Right cardiac atrium (tissue), 5 donors: ENCODE measurements around the gene SCFD2. TPM values are rescaled to one million over a fixed set of nuclear protein-coding genes. Genes with fewer than 3 reads are reported as not detected.

ENCODE experiments used
- ATAC-seq, 2 donors: fragments of 200-7000 bp; cut with Tn5 transposase; one replicate each; pipeline versions ENCODE4 v1.8.0 to v1.9.1; 2020; ENCODE audit warnings: moderate library complexity in 2 of 2, mild to moderate bottlenecking in 1 of 2
- DNase-seq, 3 donors: peaks; one replicate each; pipeline ENCODE4 v3.0.0-alpha.2; 2020
- H3K27ac ChIP-seq: one replicate; pipeline ENCODE4 v1.5.1; 2013; ENCODE audit warnings: mild to moderate bottlenecking, low read length, control low read depth, moderate library complexity
- H3K27me3 ChIP-seq: one replicate; pipeline ENCODE4 v1.6.1; 2013; ENCODE audit not compliant: control insufficient read depth, insufficient read depth
- H3K4me1 ChIP-seq: one replicate; pipeline ENCODE4 v1.6.1; 2013; ENCODE audit warnings: low read length; ENCODE audit not compliant: control insufficient read depth, insufficient read depth
- H3K4me3 ChIP-seq: one replicate; pipeline ENCODE4 v1.5.1; 2013; ENCODE audit warnings: low read length, control low read depth
- H3K9me3 ChIP-seq: one replicate; pipeline ENCODE4 v1.6.1; 2013; ENCODE audit warnings: low read length; ENCODE audit not compliant: control insufficient read depth
- WGBS: extraction: QIAGEN DNeasy Blood & Tissue Kit; methylation state at CpG from one replicate; pipeline ENCODE4 v1.1.7; 2013; 5-methylcytosine and 5-hydroxymethylcytosine counted together
- intact Hi-C, 4 donors: fragments of 100-400 bp; cut with DNase I; formaldehyde crosslinking; loops; one replicate each; pipeline versions ENCODE4 v1.11.0 to v1.14.0; 2022 to 2023
- polyA plus RNA-seq: library from polyadenylated mRNA; stranded (reverse); fragments of 200-250 nt; gene quantifications from one replicate; pipeline ENCODE4 v1.2.3, GENCODE V29; 2013
- total RNA-seq, 4 donors: library from RNA; stranded (reverse); fragmentation: NEBNext Ultra II Directional; extraction: Animal tissue kit (Norgen Biotek cat#: 25700); gene quantifications; one replicate each; pipeline ENCODE4 v1.2.1, GENCODE V29; 2021
- donor health status: healthy with polysubstance abuse.
- donor health status: DM: no; HTN: yes; CAD: no.
- donor health status: DM: no; HTN: no; CAD: no.
- donor health status: DM: no; HTN: yes; CAD: no; lungs with severe emphysema.
- donor health status: DM: yes; HTN: yes; CAD: no.

SCFD2 gene
- total and polyA plus RNA-seq, 5 donors: 4.5 to 11.1 (median 10.1) TPM

DNA sequence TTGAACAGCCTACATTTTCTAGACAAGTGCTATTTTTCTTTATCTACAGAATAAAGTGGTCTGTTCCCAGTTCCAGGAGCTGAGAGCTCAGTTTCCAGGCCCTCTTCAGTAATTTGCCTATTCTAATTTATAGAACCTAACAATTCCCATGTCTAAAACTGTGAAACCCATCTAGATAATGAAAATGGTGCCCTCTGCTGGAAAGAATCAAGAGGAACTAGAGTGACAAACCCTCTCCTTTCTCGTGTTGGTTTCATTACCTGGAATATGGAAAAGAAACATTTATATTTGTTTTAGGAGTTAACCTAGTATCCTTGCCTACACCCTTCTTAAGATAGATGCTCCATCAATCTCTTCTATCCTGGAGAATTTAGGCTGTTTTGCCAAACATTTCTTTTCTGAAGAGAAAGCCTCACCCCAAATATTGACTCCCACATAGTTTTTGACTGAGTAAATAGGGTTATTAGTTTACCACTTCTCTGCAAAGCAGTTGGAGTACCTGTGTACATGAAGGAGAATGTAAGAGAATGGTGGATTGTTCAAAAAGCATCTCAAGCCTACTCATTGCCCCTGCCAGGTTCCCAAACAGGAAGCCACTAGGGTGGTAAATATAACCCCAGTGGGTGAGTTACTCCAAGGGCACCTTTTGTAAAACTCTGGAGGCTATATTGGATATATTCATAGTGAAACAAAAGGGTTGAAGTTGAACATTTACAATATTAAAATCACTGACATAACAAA is 382.1 kb downstream of the SCFD2 start:
- Histone ChIP-seq H3K4me1 (no peaks in the 10 kb centered on the region), H3K27ac (no peak overlapping the region), H3K9me3 (no peaks in the 10 kb centered on the region), H3K27me3 (no peaks in the 10 kb centered on the region), H3K4me3 (no peak overlapping the region)
- DNase-seq (no peak), ATAC-seq (peak; percentile 68 to 75)
- WGBS: 3% methylated on average over 1 of the region's 1 CpG
- intact Hi-C loops: loop anchor here (2.0 to 10.0 kb wide), 10 partner anchors 129 to 751 kb away; no protein-coding TSS in a partner anchor

DNA sequence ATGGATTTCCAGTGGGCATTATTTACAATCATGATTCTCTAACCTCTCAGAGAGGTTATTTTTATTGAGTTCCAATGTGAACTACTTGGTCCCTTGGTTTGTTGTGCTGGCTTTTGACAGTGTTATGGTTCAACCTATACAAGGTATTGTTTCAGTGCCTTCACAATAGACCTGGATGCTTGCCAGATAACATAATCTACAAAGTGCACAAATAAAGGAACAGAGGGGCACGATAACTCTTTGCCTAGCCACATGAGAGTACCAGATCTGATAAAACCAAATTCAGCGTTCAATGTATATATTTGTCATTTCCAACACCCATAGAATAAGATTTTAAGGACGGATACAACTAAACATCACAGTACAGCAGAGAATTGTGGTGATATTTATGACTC is 382.9 kb downstream of the SCFD2 start:
- intact Hi-C loops: loop anchor here (2.0 to 10.0 kb wide), 10 partner anchors 128 to 751 kb away; no protein-coding TSS in a partner anchor
- WGBS: 49% methylated on average over 3 of the region's 3 CpGs
- ATAC-seq: peak in 1 of 2 donors; percentile 23
- Histone ChIP-seq H3K27me3 (no peaks in the 10 kb centered on the region), H3K27ac (no peak overlapping the region), H3K4me3 (no peak overlapping the region), H3K9me3 (no peaks in the 10 kb centered on the region), H3K4me1 (no peaks in the 10 kb centered on the region)
- no peak for DNase-seq

DNA sequence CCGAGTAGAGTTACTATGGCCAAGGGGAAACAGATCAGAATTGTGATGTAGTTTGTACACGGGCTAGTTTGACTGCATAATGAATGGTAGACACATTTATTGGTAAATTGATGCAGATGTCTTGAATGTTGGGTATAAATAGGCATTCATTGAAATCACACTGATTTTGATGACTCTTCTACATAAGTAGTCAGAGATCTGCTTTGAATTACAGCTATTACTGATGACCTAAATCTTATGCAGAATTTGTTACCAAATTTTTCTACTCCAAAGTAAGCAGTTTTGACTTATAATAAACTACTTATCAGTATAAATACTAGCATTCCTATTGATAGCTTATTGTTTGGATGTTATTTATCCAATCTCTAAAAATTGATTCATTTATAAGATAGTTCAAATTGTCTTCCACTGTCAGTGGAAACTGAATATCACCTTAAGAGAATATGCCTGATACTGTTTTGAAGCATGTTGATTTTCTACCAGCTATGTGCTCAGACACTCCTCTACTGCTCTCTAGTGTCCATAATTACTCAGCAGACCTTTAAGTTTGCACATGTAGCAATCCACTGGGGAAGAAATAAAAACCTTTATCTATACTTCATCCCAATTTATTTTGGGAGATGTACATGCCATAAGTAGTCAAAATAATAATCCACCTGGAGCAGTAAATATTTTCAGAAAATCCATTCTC is 383.5 kb downstream of the SCFD2 start:
- no peaks in the 10 kb centered on the region for H3K4me1 ChIP-seq
- 62% methylated on average over 2 of the region's 2 CpGs for WGBS
- DNase-seq: no peak
- peak; percentile 83 to 89 for ATAC-seq
- intact Hi-C loops: loop anchor here (2.0 to 10.0 kb wide), 10 partner anchors 128 to 750 kb away; no protein-coding TSS in a partner anchor
- no peaks in the 10 kb centered on the region for H3K27me3 ChIP-seq
- no peak overlapping the region for H3K27ac ChIP-seq
- no peak overlapping the region for H3K4me3 ChIP-seq
- no peaks in the 10 kb centered on the region for H3K9me3 ChIP-seq

DNA sequence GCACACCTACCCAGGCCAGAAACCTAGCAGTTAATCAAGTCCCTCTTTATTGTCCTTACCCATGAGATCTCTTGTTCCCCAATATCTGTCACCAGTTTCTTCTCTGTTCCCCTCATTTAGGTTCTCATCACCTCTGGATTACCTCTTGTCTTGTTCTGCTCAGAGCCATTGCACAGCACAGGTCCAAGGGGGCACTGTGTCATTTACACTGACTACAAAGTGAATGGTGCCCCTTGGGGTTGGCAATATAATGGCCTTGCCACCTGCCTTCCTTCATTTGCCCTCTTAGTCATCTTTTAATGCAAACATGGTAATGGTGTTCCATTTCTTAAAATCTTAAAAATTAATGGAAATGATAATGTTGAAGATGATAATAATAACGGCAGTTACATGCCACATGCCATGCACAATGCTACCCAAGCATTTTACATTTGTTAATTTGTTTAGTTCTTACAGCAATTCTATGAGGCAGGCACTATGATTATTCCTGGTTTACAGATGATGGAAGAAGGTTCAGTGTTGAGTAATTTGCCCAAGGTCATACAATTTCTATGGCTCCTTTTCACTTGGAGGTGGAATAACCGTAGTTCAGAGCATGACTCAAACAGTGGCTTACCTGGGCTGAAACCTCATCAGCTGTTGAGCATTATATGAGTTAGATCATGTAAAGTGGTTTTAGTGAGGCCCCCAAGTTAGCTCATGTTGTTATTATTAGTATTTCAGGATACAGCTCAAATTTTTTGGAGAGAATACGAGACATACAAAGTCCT is 385.9 kb downstream of the SCFD2 start:
- WGBS: 95% methylated on average over 3 of the region's 3 CpGs

DNA sequence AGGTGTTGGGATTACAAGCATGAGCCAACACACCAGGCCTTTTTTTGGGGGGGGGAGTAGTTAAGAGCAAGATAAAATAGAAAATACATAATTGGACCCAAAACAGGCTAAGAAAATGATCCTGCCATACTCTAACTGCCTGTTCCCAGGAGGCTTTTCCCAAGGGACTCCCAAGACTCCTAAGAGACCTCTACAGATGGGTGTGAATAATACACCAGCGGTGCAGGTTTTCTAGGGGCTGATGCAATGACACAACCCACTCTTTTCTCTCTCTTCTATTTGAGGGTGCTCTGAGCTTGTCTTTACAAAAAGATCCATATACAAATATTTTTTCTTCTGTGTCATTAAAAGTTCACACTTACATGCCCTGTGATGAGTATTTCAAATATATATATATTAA is 386.8 kb downstream of the SCFD2 start:
- DNase-seq (no peak), ATAC-seq (no peak)
- H3K4me3 ChIP-seq: no peak overlapping the region
- no peaks in the 10 kb centered on the region for H3K27me3 ChIP-seq
- no peaks in the 10 kb centered on the region for H3K9me3 ChIP-seq
- H3K4me1 ChIP-seq: no peaks in the 10 kb centered on the region
- no peak overlapping the region for H3K27ac ChIP-seq
- intact Hi-C loops: no loop called here
- WGBS: 93% methylated on average over 1 of the region's 1 CpG

More for the DNA sequence above, 385.9 kb downstream of the SCFD2 start:
- no peaks in the 10 kb centered on the region for H3K27me3 ChIP-seq
- DNase-seq (no peak), ATAC-seq (no peak)
- H3K9me3 ChIP-seq: no peaks in the 10 kb centered on the region
- no peak overlapping the region for H3K4me3 ChIP-seq
- H3K27ac ChIP-seq: no peak overlapping the region
- H3K4me1 ChIP-seq: no peaks in the 10 kb centered on the region
- intact Hi-C loops: loop anchor here (2.0 to 10.0 kb wide), 9 partner anchors 63 to 748 kb away; no protein-coding TSS in a partner anchor

DNA sequence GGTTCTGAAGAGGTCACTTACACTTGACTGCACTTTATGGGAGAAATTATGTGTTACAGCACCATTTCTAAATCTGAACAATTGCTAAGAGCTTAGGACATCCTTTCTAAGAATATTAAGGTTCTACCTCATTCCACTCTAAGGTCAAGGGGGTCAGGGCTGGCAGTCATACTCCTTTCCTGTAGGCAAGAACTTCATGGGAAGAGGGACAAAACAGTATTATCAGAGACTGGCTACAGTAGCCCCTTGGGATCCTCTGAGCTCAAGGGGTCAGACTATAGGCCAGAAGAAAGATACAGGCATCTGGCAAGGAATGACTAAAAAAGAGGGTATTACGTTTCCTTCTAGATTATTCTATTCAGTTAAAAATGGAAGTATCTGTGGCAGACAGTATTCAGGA is 388.6 kb downstream of the SCFD2 start:
- Histone ChIP-seq H3K4me3 (no peak overlapping the region), H3K27ac (no peak overlapping the region), H3K9me3 (no peaks in the 10 kb centered on the region), H3K27me3 (no peaks in the 10 kb centered on the region), H3K4me1 (no peaks in the 10 kb centered on the region)
- DNase-seq (no peak), ATAC-seq (peak; percentile 47 to 76)
- 41% methylated on average over 1 of the region's 1 CpG for WGBS
- intact Hi-C loops: no loop called here

DNA sequence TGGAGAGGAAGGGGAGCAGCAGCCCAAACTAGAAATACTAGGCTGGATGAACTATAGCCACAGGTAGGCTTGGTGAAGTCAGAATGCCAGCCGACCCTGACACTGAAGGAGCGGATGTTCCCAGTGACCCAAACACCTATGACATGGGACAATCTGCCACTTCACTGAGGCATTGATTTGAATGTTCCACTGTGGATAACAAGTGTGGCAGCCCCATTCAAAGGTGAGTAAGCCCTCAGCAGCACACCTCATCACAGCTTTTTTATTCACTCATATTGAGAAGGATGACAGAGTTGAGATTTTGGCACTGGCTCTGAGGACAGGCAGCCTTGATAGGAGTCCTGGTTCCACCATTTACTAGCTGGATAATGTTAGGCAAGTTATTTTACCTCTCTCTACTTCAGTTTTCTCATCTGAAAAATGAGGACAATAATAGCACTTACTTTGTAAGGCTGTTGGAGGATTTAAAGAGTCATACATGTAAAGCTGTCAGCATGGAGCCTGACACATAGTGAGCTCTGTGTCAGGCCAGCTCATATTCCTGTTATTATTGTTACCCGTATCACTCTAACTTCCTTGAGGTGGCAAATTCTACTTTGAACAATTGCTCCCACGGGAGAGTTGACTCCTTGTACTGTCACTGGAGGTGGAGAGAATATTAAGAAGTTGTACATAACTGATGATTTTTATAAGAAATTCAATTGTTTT is 389.2 kb downstream of the SCFD2 start:
- WGBS: 72% methylated on average over 4 of the region's 4 CpGs
- no peak overlapping the region for H3K27ac ChIP-seq
- intact Hi-C loops: no loop called here
- H3K9me3 ChIP-seq: no peaks in the 10 kb centered on the region
- no peak for DNase-seq
- peak in 1 of 2 donors; percentile 26 for ATAC-seq
- no peaks in the 10 kb centered on the region for H3K27me3 ChIP-seq
- H3K4me1 ChIP-seq: no peaks in the 10 kb centered on the region
- H3K4me3 ChIP-seq: no peak overlapping the region

DNA sequence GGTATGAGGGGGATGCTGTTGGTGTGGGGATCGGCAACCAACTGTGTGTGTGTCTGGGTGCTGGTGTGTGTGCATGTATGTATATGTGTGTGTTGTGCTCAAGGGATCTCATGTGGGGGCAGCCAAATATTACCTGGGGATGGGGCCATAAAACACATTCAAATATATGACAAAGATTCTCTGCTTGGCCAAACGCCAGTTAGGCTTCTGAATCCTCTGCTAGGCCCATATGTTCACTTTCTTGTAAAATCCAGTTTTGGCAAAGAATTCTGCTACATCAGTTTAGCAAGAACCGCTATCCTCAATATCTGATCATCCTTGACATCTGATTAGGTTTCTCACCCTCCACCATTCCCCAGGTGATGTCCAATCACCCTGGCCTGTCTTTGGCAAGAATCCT is 397.2 kb downstream of the SCFD2 start:
- Histone ChIP-seq H3K27ac (no peak overlapping the region), H3K4me3 (no peak overlapping the region), H3K27me3 (no peaks in the 10 kb centered on the region), H3K9me3 (no peaks in the 10 kb centered on the region), H3K4me1 (peaks cover 2% of the 10 kb centered on the region)
- ATAC-seq (no peak), DNase-seq (no peak)
- WGBS: 97% methylated on average over 3 of the region's 3 CpGs
- intact Hi-C loops: no loop called here

DNA sequence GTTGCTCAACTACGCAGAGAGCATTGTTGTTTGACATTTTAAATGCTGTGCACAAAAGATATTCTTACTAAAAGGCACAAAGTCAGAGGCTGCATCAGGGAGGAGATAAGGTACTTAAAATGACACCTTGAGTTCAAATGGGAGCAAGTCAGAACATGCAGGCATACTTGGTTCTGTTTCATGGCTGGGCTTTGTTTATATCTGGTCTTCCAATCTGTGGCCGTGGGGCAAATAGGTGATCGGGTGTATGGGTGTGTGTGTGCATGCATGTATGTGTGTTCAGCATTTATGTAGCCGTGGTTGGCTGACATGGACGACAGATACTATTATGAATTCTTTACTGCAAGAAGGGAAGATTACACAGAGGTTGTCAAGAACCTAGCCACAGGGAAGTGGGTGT is 397.6 kb downstream of the SCFD2 start:
- ATAC-seq (no peak), DNase-seq (no peak)
- Histone ChIP-seq H3K9me3 (no peaks in the 10 kb centered on the region), H3K4me3 (no peak overlapping the region), H3K27me3 (no peaks in the 10 kb centered on the region), H3K27ac (no peak overlapping the region), H3K4me1 (peaks cover 2% of the 10 kb centered on the region)
- 71% methylated on average over 5 of the region's 5 CpGs for WGBS
- intact Hi-C loops: no loop called here

DNA sequence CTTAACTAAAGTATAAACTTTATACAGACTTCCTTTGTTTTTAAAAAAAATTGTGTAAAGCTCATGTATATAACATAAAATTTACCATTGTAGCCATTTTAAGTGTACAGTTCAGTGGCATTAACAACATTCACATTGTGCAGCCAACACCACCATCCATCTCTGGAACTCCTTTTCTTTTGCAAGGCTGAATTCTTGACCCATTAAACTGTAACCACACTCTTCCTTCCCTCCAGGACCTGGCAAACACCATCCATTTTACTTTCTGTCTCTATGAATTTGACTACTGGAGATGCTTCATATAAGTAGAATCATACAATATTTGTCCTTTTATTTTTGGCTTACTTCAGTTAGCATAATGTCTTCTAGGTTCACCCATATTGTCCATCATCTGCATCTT is 399.1 kb downstream of the SCFD2 start:
- H3K27ac ChIP-seq: no peak overlapping the region
- intact Hi-C loops: no loop called here
- H3K4me1 ChIP-seq: peaks cover 2% of the 10 kb centered on the region
- no peak overlapping the region for H3K4me3 ChIP-seq
- no peaks in the 10 kb centered on the region for H3K9me3 ChIP-seq
- H3K27me3 ChIP-seq: no peaks in the 10 kb centered on the region
- ATAC-seq (no peak), DNase-seq (no peak)
